ACHN (cell line): ENCODE data around the gene MAPK9.

ENCODE experiments used
- DNase-seq: peaks from one replicate; pipeline ENCODE4 v3.0.0-alpha.2; 2015
- in situ Hi-C: cut with HindIII; loops from 2 replicates; pipeline ENCODE4 v1.10.0; 2017; ENCODE audit warnings: low sequenced_read_pairs, low pct_ligation_motif_present, low pct_unique_long_range_greater_than_20kb

MAPK9 gene

DNA sequence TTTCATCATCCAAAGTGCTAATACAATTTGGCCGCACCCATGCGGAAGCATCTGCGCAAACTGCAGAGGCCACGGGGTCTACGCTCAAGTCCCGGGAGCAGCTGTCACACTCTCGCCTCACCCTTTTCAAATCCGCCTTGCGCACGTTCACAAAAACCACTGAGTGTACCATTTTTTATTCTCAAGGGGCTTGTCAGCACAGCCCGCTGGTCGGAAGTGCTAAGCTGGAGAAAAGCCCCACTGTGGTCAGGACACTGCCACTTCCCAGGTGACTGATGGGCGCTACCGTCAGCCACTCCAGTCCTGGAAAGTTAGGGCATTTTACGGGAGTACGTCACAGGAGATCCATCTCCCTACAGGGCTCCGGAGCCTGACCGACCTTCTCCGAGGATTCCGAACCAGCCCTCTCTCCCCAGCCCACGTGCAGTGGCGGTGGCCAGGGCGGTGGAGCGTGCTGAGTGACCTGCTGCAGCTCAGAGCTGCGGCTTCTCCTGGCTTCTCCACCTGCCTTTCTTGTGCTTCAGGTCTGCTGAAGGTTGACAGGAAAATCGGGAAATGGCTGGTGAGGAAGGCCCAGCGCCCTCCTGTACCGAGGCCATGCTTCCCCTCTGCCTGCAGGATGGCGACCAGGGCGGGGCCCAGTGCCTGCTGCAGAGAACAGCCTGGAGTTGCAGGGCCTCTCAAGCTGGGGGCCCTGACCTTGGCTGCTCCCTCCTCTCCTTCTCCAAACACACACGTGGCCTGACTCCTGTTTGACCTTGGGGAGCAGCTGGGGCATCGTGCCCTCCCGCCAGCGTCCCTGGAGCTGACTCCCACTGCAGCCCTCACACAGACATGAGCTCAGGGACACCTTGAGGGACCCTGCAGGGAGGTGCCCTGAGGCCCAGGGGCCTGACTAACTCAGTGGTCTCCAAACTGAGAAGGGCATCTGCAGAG lies 97.2 kb downstream of the MAPK9 start:
- in situ Hi-C loops = no loop called here
- DNase-seq = no peak

DNA sequence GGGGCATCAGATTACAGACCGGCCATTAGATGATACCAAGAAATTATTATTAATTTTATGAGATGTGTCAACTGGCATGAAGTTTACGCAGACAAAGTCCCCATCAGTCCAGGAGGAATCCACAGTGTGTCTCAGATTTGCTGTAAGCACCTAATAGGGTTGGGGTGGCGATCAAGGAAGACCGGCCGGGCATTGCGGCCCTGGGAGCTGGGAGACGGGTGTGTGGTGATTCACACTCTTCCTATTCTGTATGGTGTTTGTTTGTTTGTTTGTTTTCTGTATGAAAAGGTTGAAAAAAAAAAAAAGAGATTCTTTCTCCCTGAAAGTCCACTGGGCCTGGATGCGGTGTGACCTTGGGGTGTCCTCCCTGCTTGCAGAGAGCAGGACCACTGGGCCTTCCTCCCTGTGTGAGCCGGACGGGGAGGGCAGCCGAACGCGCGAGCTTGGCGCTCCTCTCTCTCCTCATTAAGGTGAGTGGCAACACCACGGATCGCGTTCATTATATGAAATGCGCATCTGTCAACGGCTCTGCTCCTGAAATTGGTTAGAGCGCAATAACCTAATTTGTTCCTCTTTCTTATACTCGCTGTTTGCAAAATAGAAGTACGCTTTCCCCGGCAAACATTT lies 98.0 kb downstream of the MAPK9 start:
- in situ Hi-C loops = no loop called here
- no peak for DNase-seq

DNA sequence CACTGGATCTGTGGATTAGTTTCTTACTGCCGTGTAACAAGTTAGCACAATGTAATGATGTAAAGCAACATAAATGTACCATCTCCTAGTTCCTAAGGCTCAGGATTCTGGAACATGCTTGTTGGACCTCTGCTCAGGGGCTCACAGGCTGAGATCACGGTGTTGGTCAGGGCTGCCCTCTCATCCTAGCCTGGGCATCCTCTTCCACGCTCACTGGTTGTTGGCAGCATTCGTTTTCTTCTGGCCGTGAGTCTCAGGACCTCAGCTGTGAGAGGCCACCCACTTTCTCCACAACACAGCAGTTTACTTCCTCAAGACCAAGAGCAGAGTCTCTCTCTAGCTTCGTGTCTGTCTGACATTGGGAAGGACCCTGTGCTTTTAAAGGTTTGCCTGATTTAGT lies 100.2 kb downstream of the MAPK9 start:
- DNase-seq = no peak

DNA sequence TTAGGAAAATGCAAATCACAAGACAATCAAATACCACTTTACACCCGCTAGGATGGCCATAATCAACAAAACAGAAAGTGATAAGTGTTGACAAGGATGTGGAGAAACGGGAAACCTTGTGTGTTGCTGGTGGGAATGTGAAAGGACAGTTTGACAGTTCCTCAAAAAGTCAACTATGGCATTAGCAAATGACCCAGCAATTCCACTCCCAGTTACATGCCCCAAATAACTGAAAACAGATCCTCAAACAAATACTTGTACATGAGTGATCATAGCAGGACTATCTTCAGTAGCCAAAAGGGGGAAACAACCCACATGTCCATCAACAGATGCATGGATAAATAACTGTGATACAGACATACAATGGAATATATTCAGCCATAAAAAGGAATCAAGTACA lies 104.1 kb downstream of the MAPK9 start:
- DNase-seq = no peak
- in situ Hi-C loops = no loop called here

More for the DNA sequence above, 100.2 kb downstream of the MAPK9 start:
- in situ Hi-C loops = no loop called here
